HG03432 (cell line): Measurements from ENCODE around the gene RNF225.
"Not testable (repeated sequence)": the region's sequence is repeated elsewhere in the genome, so short reads cannot be mapped to it uniquely, and the experiment has no call there.

ENCODE experiments used
- ATAC-seq: cut with Tn5 transposase; IDR thresholded peaks from one replicate; pipeline ENCODE4 v1.9.1; 2021; ENCODE audit warnings: mild to moderate bottlenecking, moderate library complexity; ENCODE audit not compliant: unreplicated experiment

Gene RNF225

GRCh38 chr19:58386576-58387337 lies 8.7 kb upstream of the RNF225 start, which contains the start of gene RPS5:
Gene RPS5 (plus strand): TSS chr19:58387269. CDS start chr19:58388138, 869 bp downstream.
- ATAC-seq = peak; percentile 83

- no peak for ATAC-seq
Observed at GRCh38 chr19:58387338-58388174, 7.9 kb upstream of the RNF225 start.

GRCh38 chr19:58388175-58388526 lies 7.3 kb upstream of the RNF225 start:
- ATAC-seq = no peak

- ATAC-seq = no peak
Observed at GRCh38 chr19:58392945-58393724, 2.3 kb upstream of the RNF225 start.

GRCh38 chr19:58393725-58394033 lies 1.8 kb upstream of the RNF225 start:
- ATAC-seq = no peak

- ATAC-seq = no peak
Observed at GRCh38 chr19:58394821-58395219, 636 bp upstream of the RNF225 start.

- ATAC-seq = no peak
Observed at GRCh38 chr19:58395979-58396627, 647 bp downstream of the RNF225 start.

GRCh38 chr19:58396691-58397532 lies 1.5 kb downstream of the RNF225 start:
- no peak for ATAC-seq

- ATAC-seq = no peak
Observed at GRCh38 chr19:58397533-58398037, 2.1 kb downstream of the RNF225 start.

GRCh38 chr19:58398087-58398486 lies 2.6 kb downstream of the RNF225 start:
- ATAC-seq = no peak

GRCh38 chr19:58398545-58398944 lies 3.1 kb downstream of the RNF225 start:
- no peak for ATAC-seq

- no peak for ATAC-seq
Observed at GRCh38 chr19:58399903-58400302, 4.4 kb downstream of the RNF225 start.

GRCh38 chr19:58400316-58400915 lies 5.0 kb downstream of the RNF225 start:
- no peak for ATAC-seq

- ATAC-seq = peak; percentile 97
Observed at GRCh38 chr19:58400916-58401839, 5.7 kb downstream of the RNF225 start.

- ATAC-seq = no peak
Observed at GRCh38 chr19:58401840-58402421, 6.5 kb downstream of the RNF225 start.

- ATAC-seq = not testable (repeated sequence)
Observed at GRCh38 chr19:58403920-58404478, 8.5 kb downstream of the RNF225 start.

GRCh38 chr19:58406818-58407657 lies 11.6 kb downstream of the RNF225 start:
- ATAC-seq = no peak
